Neural cell (in vitro differentiated cells): ENCODE results near the gene GKAP1. TPM values are rescaled to one million over a fixed set of nuclear protein-coding genes. Genes with fewer than 3 reads are reported as not detected.

ENCODE experiments used
- H2AFZ ChIP-seq: fragments of 200-600, 300-800 bp; sonication (generic), shearing (Covaris generic); 2 replicates; pipeline ENCODE4 v1.6.0; 2014; ENCODE audit warnings: low read depth, mild to moderate bottlenecking, antibody characterized with exemption, low read length, moderate library complexity
- H3F3A ChIP-seq: fragments of 200-600 bp; shearing (Covaris generic); 2 replicates; pipeline ENCODE4 v1.6.1; 2016; ENCODE audit warnings: mild to moderate bottlenecking, moderate library complexity, mixed read lengths, antibody characterized with exemption, low read length; ENCODE audit not compliant: insufficient read depth, poor library complexity, severe bottlenecking
- H3K27ac ChIP-seq: fragments of 200-600, 300-800 bp; sonication (generic), shearing (Covaris generic); 2 replicates; pipeline ENCODE4 v1.5.1; 2014; ENCODE audit warnings: mild to moderate bottlenecking, low read length, moderate library complexity
- H3K27me3 ChIP-seq: fragments of 300-800, 200-600 bp; sonication (generic), shearing (Covaris generic); 2 replicates; pipeline ENCODE4 v1.6.0; 2014; ENCODE audit warnings: mild to moderate bottlenecking, low read depth, low read length, moderate library complexity; ENCODE audit not compliant: insufficient read depth
- H3K36me3 ChIP-seq: fragments of 300-800, 200-600 bp; sonication (generic), shearing (Covaris generic); 2 replicates; pipeline ENCODE4 v1.5.1; 2014; ENCODE audit warnings: mild to moderate bottlenecking, antibody characterized with exemption, low read length, moderate library complexity; ENCODE audit not compliant: insufficient read depth
- H3K4me2 ChIP-seq: fragments of 300-800, 200-600 bp; sonication (generic), shearing (Covaris generic); 2 replicates; pipeline ENCODE4 v1.6.0; 2014; ENCODE audit warnings: mild to moderate bottlenecking, low read length
- H3K4me3 ChIP-seq: fragments of 300-800, 200-600 bp; sonication (generic), shearing (Covaris generic); 2 replicates; pipeline ENCODE4 v1.5.1; 2014; ENCODE audit warnings: mild to moderate bottlenecking, low read length, moderate library complexity
- H3K79me2 ChIP-seq: fragments of 200-600 bp; shearing (Covaris generic); replicated peaks from 2 replicates; pipeline ENCODE4 v1.6.0; 2014; ENCODE audit warnings: mild to moderate bottlenecking, low read length, moderate library complexity; ENCODE audit not compliant: insufficient read depth
- H3K9ac ChIP-seq: fragments of 300-800, 200-600 bp; sonication (generic), shearing (Covaris generic); 2 replicates; pipeline ENCODE4 v1.6.1; 2016; ENCODE audit warnings: mild to moderate bottlenecking, low read length, mixed read lengths
- H3K9me2 ChIP-seq: fragments of 200-600 bp; shearing (Covaris generic); 2 replicates; pipeline ENCODE4 v1.6.1; 2016; ENCODE audit warnings: mild to moderate bottlenecking, low read length, mixed read lengths; ENCODE audit not compliant: insufficient read depth
- H3K9me3 ChIP-seq: fragments of 200-600, 300-800 bp; sonication (generic), shearing (Covaris generic); 2 replicates; pipeline ENCODE4 v1.6.1; 2016; ENCODE audit warnings: mild to moderate bottlenecking, mixed run types, low read length, moderate library complexity, mixed read lengths
- H4K20me1 ChIP-seq: fragments of 200-600 bp; shearing (Covaris generic); 2 replicates; pipeline ENCODE4 v1.6.1; 2016; ENCODE audit warnings: mild to moderate bottlenecking, mixed run types; ENCODE audit not compliant: insufficient read depth
- EP300 ChIP-seq: fragments of 450-650 bp; conservative IDR thresholded peaks from 2 replicates; pipeline ENCODE4 v1.6.1; 2014; ENCODE audit warnings: antibody characterized with exemption, mild to moderate bottlenecking, moderate library complexity; ENCODE audit not compliant: poor library complexity, severe bottlenecking
- EZH2 ChIP-seq: fragments of 200-600, 300-800 bp; shearing (Covaris generic), sonication (generic); IDR thresholded peaks from 2 replicates; pipeline ENCODE4 v1.6.1; 2014; ENCODE audit warnings: antibody characterized with exemption, low read length, borderline replicate concordance, mild to moderate bottlenecking; ENCODE audit not compliant: insufficient read depth, poor library complexity, severe bottlenecking
- MXI1 ChIP-seq: fragments of 450-650 bp; conservative IDR thresholded peaks from 2 replicates; pipeline ENCODE4 v1.6.1; 2014; ENCODE audit warnings: antibody characterized with exemption, mild to moderate bottlenecking; ENCODE audit not compliant: poor library complexity, severe bottlenecking
- POLR2AphosphoS5 ChIP-seq: IDR thresholded peaks from 2 replicates; pipeline ENCODE4 v1.6.1; 2012
- RAD21 ChIP-seq: fragments of 450-650 bp; conservative IDR thresholded peaks from 2 replicates; pipeline ENCODE4 v1.6.1; 2014; ENCODE audit warnings: antibody characterized with exemption, mild to moderate bottlenecking, moderate library complexity
- SMC3 ChIP-seq: fragments of 450-650 bp; conservative IDR thresholded peaks from 2 replicates; pipeline ENCODE4 v1.6.1; 2014; ENCODE audit warnings: antibody characterized with exemption, mild to moderate bottlenecking, moderate library complexity; ENCODE audit not compliant: poor library complexity
- TAF1 ChIP-seq: IDR thresholded peaks from 2 replicates; pipeline ENCODE4 v1.6.1; 2012; ENCODE audit warnings: low read depth
- polyA plus RNA-seq: library from polyadenylated mRNA; depleted of rRNA; stranded (reverse); fragments of >200 nt; gene quantifications from 2 replicates; pipeline ENCODE4 v1.2.3, GENCODE V29; 2014
- TF ChIP-seq, protein P1 (sequence below): IDR thresholded peaks from 2 replicates; pipeline ENCODE4 v1.6.1; 2012; ENCODE audit warnings: borderline replicate concordance
- TF ChIP-seq, protein P2 (sequence below): fragments of 450-650 bp; IDR thresholded peaks from 2 replicates; pipeline ENCODE4 v1.5.1; 2014; ENCODE audit warnings: antibody characterized with exemption, mild to moderate bottlenecking, moderate library complexity; ENCODE audit not compliant: poor library complexity, severe bottlenecking

The GKAP1 gene
- polyA plus RNA-seq, 1 donor from 2014 or later = 11.0 TPM

DNA sequence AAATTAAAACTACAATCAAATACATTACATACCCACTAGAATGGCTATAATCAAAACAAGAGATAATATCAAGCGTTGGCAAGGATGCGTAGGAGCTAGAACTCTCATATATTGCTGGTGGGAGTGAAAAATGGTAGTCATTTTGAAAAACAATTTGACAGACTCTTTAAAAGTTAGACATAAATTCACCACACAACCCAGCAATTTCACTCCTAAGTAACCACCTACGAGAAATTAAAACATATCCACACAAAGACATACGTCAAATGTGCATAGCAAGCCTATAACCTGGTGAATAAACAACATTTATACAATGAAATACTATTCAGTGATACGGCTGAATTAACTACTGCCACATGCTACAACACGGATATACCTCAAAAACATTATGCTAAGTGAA lies 44.7 kb downstream of the GKAP1 start:
- Histone ChIP-seq H3F3A (no peaks in the 10 kb centered on the region), H2AFZ (no peak overlapping the region), H3K79me2 (no peaks in the 10 kb centered on the region), H3K27me3 (no peaks in the 10 kb centered on the region), H3K9me3 (no peaks in the 10 kb centered on the region), H3K4me2 (no peak overlapping the region), H4K20me1 (no peaks in the 10 kb centered on the region), H3K9ac (no peak overlapping the region), H3K9me2 (no peaks in the 10 kb centered on the region), H3K36me3 (no peaks in the 10 kb centered on the region), H3K4me3 (no peak overlapping the region), H3K27ac (no peak overlapping the region)
- TF ChIP-seq SMC3 = no peak
- TF ChIP-seq TAF1 = no peak
- TF ChIP-seq, protein P1, sequence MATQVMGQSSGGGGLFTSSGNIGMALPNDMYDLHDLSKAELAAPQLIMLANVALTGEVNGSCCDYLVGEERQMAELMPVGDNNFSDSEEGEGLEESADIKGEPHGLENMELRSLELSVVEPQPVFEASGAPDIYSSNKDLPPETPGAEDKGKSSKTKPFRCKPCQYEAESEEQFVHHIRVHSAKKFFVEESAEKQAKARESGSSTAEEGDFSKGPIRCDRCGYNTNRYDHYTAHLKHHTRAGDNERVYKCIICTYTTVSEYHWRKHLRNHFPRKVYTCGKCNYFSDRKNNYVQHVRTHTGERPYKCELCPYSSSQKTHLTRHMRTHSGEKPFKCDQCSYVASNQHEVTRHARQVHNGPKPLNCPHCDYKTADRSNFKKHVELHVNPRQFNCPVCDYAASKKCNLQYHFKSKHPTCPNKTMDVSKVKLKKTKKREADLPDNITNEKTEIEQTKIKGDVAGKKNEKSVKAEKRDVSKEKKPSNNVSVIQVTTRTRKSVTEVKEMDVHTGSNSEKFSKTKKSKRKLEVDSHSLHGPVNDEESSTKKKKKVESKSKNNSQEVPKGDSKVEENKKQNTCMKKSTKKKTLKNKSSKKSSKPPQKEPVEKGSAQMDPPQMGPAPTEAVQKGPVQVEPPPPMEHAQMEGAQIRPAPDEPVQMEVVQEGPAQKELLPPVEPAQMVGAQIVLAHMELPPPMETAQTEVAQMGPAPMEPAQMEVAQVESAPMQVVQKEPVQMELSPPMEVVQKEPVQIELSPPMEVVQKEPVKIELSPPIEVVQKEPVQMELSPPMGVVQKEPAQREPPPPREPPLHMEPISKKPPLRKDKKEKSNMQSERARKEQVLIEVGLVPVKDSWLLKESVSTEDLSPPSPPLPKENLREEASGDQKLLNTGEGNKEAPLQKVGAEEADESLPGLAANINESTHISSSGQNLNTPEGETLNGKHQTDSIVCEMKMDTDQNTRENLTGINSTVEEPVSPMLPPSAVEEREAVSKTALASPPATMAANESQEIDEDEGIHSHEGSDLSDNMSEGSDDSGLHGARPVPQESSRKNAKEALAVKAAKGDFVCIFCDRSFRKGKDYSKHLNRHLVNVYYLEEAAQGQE = no peak
- TF ChIP-seq, protein P2, sequence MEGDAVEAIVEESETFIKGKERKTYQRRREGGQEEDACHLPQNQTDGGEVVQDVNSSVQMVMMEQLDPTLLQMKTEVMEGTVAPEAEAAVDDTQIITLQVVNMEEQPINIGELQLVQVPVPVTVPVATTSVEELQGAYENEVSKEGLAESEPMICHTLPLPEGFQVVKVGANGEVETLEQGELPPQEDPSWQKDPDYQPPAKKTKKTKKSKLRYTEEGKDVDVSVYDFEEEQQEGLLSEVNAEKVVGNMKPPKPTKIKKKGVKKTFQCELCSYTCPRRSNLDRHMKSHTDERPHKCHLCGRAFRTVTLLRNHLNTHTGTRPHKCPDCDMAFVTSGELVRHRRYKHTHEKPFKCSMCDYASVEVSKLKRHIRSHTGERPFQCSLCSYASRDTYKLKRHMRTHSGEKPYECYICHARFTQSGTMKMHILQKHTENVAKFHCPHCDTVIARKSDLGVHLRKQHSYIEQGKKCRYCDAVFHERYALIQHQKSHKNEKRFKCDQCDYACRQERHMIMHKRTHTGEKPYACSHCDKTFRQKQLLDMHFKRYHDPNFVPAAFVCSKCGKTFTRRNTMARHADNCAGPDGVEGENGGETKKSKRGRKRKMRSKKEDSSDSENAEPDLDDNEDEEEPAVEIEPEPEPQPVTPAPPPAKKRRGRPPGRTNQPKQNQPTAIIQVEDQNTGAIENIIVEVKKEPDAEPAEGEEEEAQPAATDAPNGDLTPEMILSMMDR = no peak
- no peak for TF ChIP-seq POLR2AphosphoS5
- no peak for TF ChIP-seq RAD21
- TF ChIP-seq EZH2 = no peak
- no peak for TF ChIP-seq EP300
- TF ChIP-seq MXI1 = no peak

DNA sequence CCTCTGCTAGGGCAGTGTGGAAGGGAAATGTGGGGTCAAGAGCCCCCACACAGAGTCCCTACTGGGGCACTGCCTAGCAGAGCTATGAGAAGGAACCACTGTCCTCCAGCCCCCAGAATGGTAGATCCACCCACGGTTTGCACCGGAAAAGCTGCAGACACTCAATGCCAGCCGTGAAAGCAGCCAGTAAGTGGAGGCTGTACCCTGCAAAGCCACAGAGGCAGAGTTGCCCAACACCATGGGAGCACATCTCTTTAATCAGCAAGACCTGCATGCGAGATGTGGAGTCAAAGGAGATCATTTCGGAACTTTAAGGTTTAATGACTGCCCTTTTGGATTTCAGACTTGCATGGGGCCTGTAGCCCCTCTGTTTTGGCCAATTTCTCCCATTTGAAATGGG lies 52.2 kb downstream of the GKAP1 start:
- H3K79me2 ChIP-seq = no peaks in the 10 kb centered on the region
- no peak overlapping the region for H3K9ac ChIP-seq
- H3K27me3 ChIP-seq = no peaks in the 10 kb centered on the region
- no peak overlapping the region for H3K4me2 ChIP-seq
- H3K4me3 ChIP-seq = no peak overlapping the region
- no peaks in the 10 kb centered on the region for H3K9me3 ChIP-seq
- TF ChIP-seq, protein P1 = no peak
- TF ChIP-seq EP300 (no peak), MXI1 (no peak), POLR2AphosphoS5 (no peak), SMC3 (no peak), RAD21 (no peak), EZH2 (no peak), TAF1 (no peak)
- TF ChIP-seq, protein P2 = no peak
- H3K36me3 ChIP-seq = no peaks in the 10 kb centered on the region
- H3F3A ChIP-seq = no peaks in the 10 kb centered on the region
- no peak overlapping the region for H3K27ac ChIP-seq
- no peaks in the 10 kb centered on the region for H3K9me2 ChIP-seq
- H4K20me1 ChIP-seq = no peaks in the 10 kb centered on the region
- H2AFZ ChIP-seq = no peak overlapping the region
